Effector CD8-positive, alpha-beta T cell (primary cell): ENCODE data around the gene LAMA4.

Experiments used
- DNase-seq: peaks from one replicate; lab custom pipeline; 2025; lab: John Stamatoyannopoulos, UW
- total RNA-seq, 4 experiments: gene quantifications; one replicate each; lab custom pipeline; 2026; lab: John Stamatoyannopoulos, UW

Gene LAMA4
- total RNA-seq = 0 to 4.3 (median 0.35) reads per million in 4 experiments

- DNase-seq = no peak
Observed at GRCh38 chr6:112253841-112254816, at the start of gene LAMA4. LAMA4 (minus strand) TSS chr6:112254567; CDS start chr6:112254150, 417 bp downstream.

GRCh38 chr6:112302142-112302705 is 47.9 kb upstream of the LAMA4 start:
- no peak for DNase-seq

GRCh38 chr6:112300896-112301295 is 46.5 kb upstream of the LAMA4 start:
- DNase-seq = no peak

- DNase-seq = no peak
Observed at GRCh38 chr6:112298816-112299281, 44.5 kb upstream of the LAMA4 start.

- no peak for DNase-seq
Observed at GRCh38 chr6:112298021-112298745, 43.8 kb upstream of the LAMA4 start.

GRCh38 chr6:112296694-112297093 is 42.3 kb upstream of the LAMA4 start:
- DNase-seq = no peak

- DNase-seq = no peak
Observed at GRCh38 chr6:112296122-112296521, 41.8 kb upstream of the LAMA4 start.

- DNase-seq = no peak
Observed at GRCh38 chr6:112291161-112291762, 36.9 kb upstream of the LAMA4 start.

- no peak for DNase-seq
Observed at GRCh38 chr6:112289038-112289566, 34.7 kb upstream of the LAMA4 start.

- DNase-seq = no peak
Observed at GRCh38 chr6:112288475-112288874, 34.1 kb upstream of the LAMA4 start.

- no peak for DNase-seq
Observed at GRCh38 chr6:112287577-112288225, 33.3 kb upstream of the LAMA4 start.

- no peak for DNase-seq
Observed at GRCh38 chr6:112286500-112287144, 32.3 kb upstream of the LAMA4 start.

GRCh38 chr6:112286010-112286409 is 31.6 kb upstream of the LAMA4 start:
- no peak for DNase-seq

- no peak for DNase-seq
Observed at GRCh38 chr6:112284603-112285002, 30.2 kb upstream of the LAMA4 start.

GRCh38 chr6:112283621-112284020 is 29.3 kb upstream of the LAMA4 start:
- DNase-seq = no peak

GRCh38 chr6:112281821-112282615 is 27.7 kb upstream of the LAMA4 start:
- DNase-seq = no peak

- DNase-seq = no peak
Observed at GRCh38 chr6:112279031-112279935, 24.9 kb upstream of the LAMA4 start.

GRCh38 chr6:112275365-112275764 is 21.0 kb upstream of the LAMA4 start:
- DNase-seq = no peak

- no peak for DNase-seq
Observed at GRCh38 chr6:112274774-112275173, 20.4 kb upstream of the LAMA4 start.
